ENCODE measurements around the gene MYL6B.
A peak's percentile ranks its signal among the peaks of the same experiment; 100 is the strongest.

MYL6B gene

DNA sequence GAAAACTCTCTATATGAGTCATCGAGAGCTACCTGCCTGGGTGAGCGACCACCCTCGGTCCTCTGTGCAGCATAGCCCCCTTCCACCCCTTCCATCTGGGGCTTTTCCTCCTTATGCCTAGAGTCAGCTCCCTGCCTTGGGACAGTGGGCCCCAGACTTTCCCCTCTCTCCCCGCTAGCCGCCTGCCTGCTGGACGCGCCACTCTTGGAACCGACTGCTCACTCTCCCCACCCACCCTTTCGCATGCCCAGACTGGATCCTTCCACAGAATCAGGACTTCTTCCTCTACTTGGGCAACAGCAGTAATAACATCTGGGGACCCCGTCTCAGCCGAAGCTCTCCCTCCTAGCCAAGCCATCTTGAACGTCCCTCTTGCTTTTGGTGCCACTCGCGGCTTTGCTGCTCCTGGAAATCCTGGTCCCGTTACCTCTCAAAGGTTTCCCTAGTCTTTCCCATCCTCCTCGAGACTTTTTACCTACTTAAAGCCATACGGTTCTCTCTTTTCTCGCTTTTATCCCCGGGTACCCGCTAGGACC is 23.6 kb upstream of the MYL6B start:
- WGBS = under 1% methylated on average over 20 of the region's 20 CpGs
- no peak overlapping the region for H2BK5ac ChIP-seq (ENCODE audit: low read depth, low read length, poor library complexity, severe bottlenecking)
- no peak overlapping the region for H4K8ac ChIP-seq (ENCODE audit: low read length)
- no peaks in the 10 kb centered on the region for H3K27me3 ChIP-seq (ENCODE audit: control insufficient read depth in 1 of 2, insufficient read depth in 1 of 2, low read length in 2 of 2)
- H3K4ac ChIP-seq (ENCODE audit: low read depth in 1 of 2, low read length in 2 of 2) = peak overlapping the region; percentile 80 to 86
- H3K79me1 ChIP-seq (replicated peaks; ENCODE audit: low read length, poor library complexity, severe bottlenecking) = peaks cover 35% of the 10 kb centered on the region
- H3K14ac ChIP-seq (ENCODE audit: low read length in 2 of 2) = peak overlapping the region in 1 of 2 experiments; percentile 88
- peak overlapping the region; percentile 83 to 96 for H3K4me3 ChIP-seq (ENCODE audit: insufficient read depth in 1 of 2, low read depth in 1 of 2, low read length in 2 of 2)
- no peak overlapping the region for H4K91ac ChIP-seq (ENCODE audit: low read length)
- peak overlapping the region; percentile 82 to 90 for H3K18ac ChIP-seq (ENCODE audit: low read depth in 1 of 2, low read length in 2 of 2)
- H3K27ac ChIP-seq (ENCODE audit: low read length, poor library complexity, severe bottlenecking) = peak overlapping the region; percentile 48
- H3K4me2 ChIP-seq (ENCODE audit: low read length, poor library complexity, severe bottlenecking) = peak overlapping the region; percentile 87
- H2AK5ac ChIP-seq (ENCODE audit: low read length, severe bottlenecking) = no peak overlapping the region
- H2BK15ac ChIP-seq (ENCODE audit: low read depth, poor library complexity, severe bottlenecking) = peak overlapping the region; percentile 96
- peak overlapping the region; percentile 93 for H3K9ac ChIP-seq (ENCODE audit: low read length)
- no peaks in the 10 kb centered on the region for H3K9me3 ChIP-seq (ENCODE audit: control insufficient read depth, low read length)
- peaks cover 9% of the 10 kb centered on the region for H3K4me1 ChIP-seq (ENCODE audit: control insufficient read depth, insufficient read depth, low read depth, low read length)
- peak overlapping the region; percentile 46 for H2AFZ ChIP-seq (ENCODE audit: low read depth, low read length)
- H3K36me3 ChIP-seq (ENCODE audit: control insufficient read depth in 1 of 2, insufficient read depth in 2 of 2, low read depth in 1 of 2, low read length in 2 of 2) = peaks cover 35 to 40% of the 10 kb centered on the region in 2 experiments
- DNase-seq = peak; percentile 55
- peak overlapping the region in 1 of 2 experiments; percentile 60 for H2BK12ac ChIP-seq (ENCODE audit: low read length in 2 of 2)
- peak overlapping the region in 1 of 2 experiments; percentile 59 for H3K23ac ChIP-seq (ENCODE audit: low read length in 2 of 2)
- H2BK120ac ChIP-seq (ENCODE audit: low read depth, low read length) = no peak overlapping the region

DNA sequence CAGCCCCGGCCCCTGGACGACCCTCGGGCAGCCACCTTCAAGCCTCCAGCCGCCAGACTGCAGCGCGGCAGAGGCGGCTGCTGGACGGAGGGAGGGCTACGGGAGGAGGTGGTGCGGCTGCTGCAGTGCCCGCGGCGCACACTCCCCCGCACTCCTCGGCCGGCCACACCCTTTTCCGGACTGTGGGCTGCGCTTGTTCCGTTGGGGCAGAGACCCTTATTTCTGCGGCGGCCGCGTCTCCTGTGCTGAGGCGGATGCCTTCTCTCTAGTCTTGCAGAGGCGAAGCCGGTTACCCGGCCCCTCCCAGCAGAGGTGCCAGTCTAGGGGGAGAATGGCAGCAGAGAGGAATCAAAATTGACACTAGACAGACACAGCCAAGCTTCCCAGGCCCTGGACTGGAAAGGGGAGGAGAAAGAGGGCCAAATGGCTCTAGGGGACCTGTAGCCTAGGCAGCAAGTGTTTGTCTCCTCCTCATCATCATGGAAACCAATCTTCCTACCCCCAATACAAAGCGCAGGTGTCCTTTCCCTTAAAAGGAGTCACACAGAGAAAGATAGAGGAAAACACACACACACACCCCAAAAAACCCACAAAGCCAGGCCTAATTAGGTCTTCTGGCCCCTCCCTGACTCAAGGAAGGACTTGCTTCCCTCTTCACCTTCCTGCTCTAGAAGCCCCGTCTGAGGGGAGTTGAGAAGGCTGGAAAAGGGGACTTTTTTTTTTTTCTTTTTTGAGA is 23.0 kb upstream of the MYL6B start:
- Histone ChIP-seq H2AFZ (ENCODE audit: low read depth, low read length) (no peak overlapping the region), H4K91ac (ENCODE audit: low read length) (peak overlapping the region; percentile 62), H3K79me1 (replicated peaks; ENCODE audit: low read length, poor library complexity, severe bottlenecking) (peaks cover 40% of the 10 kb centered on the region), H4K8ac (ENCODE audit: low read length) (peak overlapping the region; percentile 29), H3K4me2 (ENCODE audit: low read length, poor library complexity, severe bottlenecking) (peak overlapping the region; percentile 87), H2BK15ac (ENCODE audit: low read depth, poor library complexity, severe bottlenecking) (peak overlapping the region; percentile 68), H2BK12ac (ENCODE audit: low read length in 2 of 2) (no peak overlapping the region), H2AK5ac (ENCODE audit: low read length, severe bottlenecking) (no peak overlapping the region), H3K27me3 (ENCODE audit: control insufficient read depth in 1 of 2, insufficient read depth in 1 of 2, low read length in 2 of 2) (no peaks in the 10 kb centered on the region), H3K4ac (ENCODE audit: low read depth in 1 of 2, low read length in 2 of 2) (peak overlapping the region; percentile 1 to 15), H3K36me3 (ENCODE audit: control insufficient read depth in 1 of 2, insufficient read depth in 2 of 2, low read depth in 1 of 2, low read length in 2 of 2) (peaks cover 41% of the 10 kb centered on the region in 2 experiments), H3K18ac (ENCODE audit: low read depth in 1 of 2, low read length in 2 of 2) (peak overlapping the region; percentile 13 to 82), H2BK5ac (ENCODE audit: low read depth, low read length, poor library complexity, severe bottlenecking) (no peak overlapping the region), H3K9ac (ENCODE audit: low read length) (peak overlapping the region; percentile 93), H3K9me3 (ENCODE audit: control insufficient read depth, low read length) (no peaks in the 10 kb centered on the region), H3K4me3 (ENCODE audit: insufficient read depth in 1 of 2, low read depth in 1 of 2, low read length in 2 of 2) (peak overlapping the region; percentile 83 to 96), H3K27ac (ENCODE audit: low read length, poor library complexity, severe bottlenecking) (no peak overlapping the region), H3K23ac (ENCODE audit: low read length in 2 of 2) (no peak overlapping the region), H3K4me1 (ENCODE audit: control insufficient read depth, insufficient read depth, low read depth, low read length) (peaks cover 9% of the 10 kb centered on the region), H2BK120ac (ENCODE audit: low read depth, low read length) (no peak overlapping the region), H3K14ac (ENCODE audit: low read length in 2 of 2) (peak overlapping the region in 1 of 2 experiments; percentile 79)
- WGBS = 6% methylated on average over 29 of the region's 29 CpGs
- DNase-seq = peak; percentile 50

- H3K4ac ChIP-seq (ENCODE audit: low read depth in 1 of 2, low read length in 2 of 2) = no peak overlapping the region
- H4K91ac ChIP-seq (ENCODE audit: low read length) = no peak overlapping the region
- DNase-seq = no peak
- H4K8ac ChIP-seq (ENCODE audit: low read length) = no peak overlapping the region
- no peaks in the 10 kb centered on the region for H3K9me3 ChIP-seq (ENCODE audit: control insufficient read depth, low read length)
- H2AFZ ChIP-seq (ENCODE audit: low read depth, low read length) = no peak overlapping the region
- H2BK12ac ChIP-seq (ENCODE audit: low read length in 2 of 2) = no peak overlapping the region
- H3K79me1 ChIP-seq (replicated peaks; ENCODE audit: low read length, poor library complexity, severe bottlenecking) = peaks cover 40% of the 10 kb centered on the region
- H3K4me3 ChIP-seq (ENCODE audit: insufficient read depth in 1 of 2, low read depth in 1 of 2, low read length in 2 of 2) = peak overlapping the region in 1 of 2 experiments; percentile 96
- no peak overlapping the region for H3K18ac ChIP-seq (ENCODE audit: low read depth in 1 of 2, low read length in 2 of 2)
- no peak overlapping the region for H3K27ac ChIP-seq (ENCODE audit: low read length, poor library complexity, severe bottlenecking)
- H3K4me1 ChIP-seq (ENCODE audit: control insufficient read depth, insufficient read depth, low read depth, low read length) = peaks cover 9% of the 10 kb centered on the region
- peak overlapping the region in 1 of 2 experiments; percentile 2 for H3K23ac ChIP-seq (ENCODE audit: low read length in 2 of 2)
- H3K14ac ChIP-seq (ENCODE audit: low read length in 2 of 2) = no peak overlapping the region
- peaks cover 41 to 47% of the 10 kb centered on the region in 2 experiments for H3K36me3 ChIP-seq (ENCODE audit: control insufficient read depth in 1 of 2, insufficient read depth in 2 of 2, low read depth in 1 of 2, low read length in 2 of 2)
- WGBS = 86% methylated on average over 22 of the region's 22 CpGs
- H3K9ac ChIP-seq (ENCODE audit: low read length) = peak overlapping the region; percentile 93
- H2BK120ac ChIP-seq (ENCODE audit: low read depth, low read length) = no peak overlapping the region
- H2BK15ac ChIP-seq (ENCODE audit: low read depth, poor library complexity, severe bottlenecking) = no peak overlapping the region
- H3K27me3 ChIP-seq (ENCODE audit: control insufficient read depth in 1 of 2, insufficient read depth in 1 of 2, low read length in 2 of 2) = no peaks in the 10 kb centered on the region
- no peak overlapping the region for H2BK5ac ChIP-seq (ENCODE audit: low read depth, low read length, poor library complexity, severe bottlenecking)
- peak overlapping the region; percentile 87 for H3K4me2 ChIP-seq (ENCODE audit: low read length, poor library complexity, severe bottlenecking)
- peak overlapping the region; percentile 17 for H2AK5ac ChIP-seq (ENCODE audit: low read length, severe bottlenecking)
Measured at GRCh38 chr12:56129942-56130495, 22.4 kb upstream of the MYL6B start.

- no peak overlapping the region for H2BK15ac ChIP-seq (ENCODE audit: low read depth, poor library complexity, severe bottlenecking)
- H2BK5ac ChIP-seq (ENCODE audit: low read depth, low read length, poor library complexity, severe bottlenecking) = no peak overlapping the region
- DNase-seq = no peak
- H3K4me2 ChIP-seq (ENCODE audit: low read length, poor library complexity, severe bottlenecking) = no peak overlapping the region
- no peak overlapping the region for H3K4me3 ChIP-seq (ENCODE audit: insufficient read depth in 1 of 2, low read depth in 1 of 2, low read length in 2 of 2)
- H3K27ac ChIP-seq (ENCODE audit: low read length, poor library complexity, severe bottlenecking) = no peak overlapping the region
- H3K14ac ChIP-seq (ENCODE audit: low read length in 2 of 2) = no peak overlapping the region
- no peak overlapping the region for H3K4ac ChIP-seq (ENCODE audit: low read depth in 1 of 2, low read length in 2 of 2)
- H2AK5ac ChIP-seq (ENCODE audit: low read length, severe bottlenecking) = no peak overlapping the region
- H3K9me3 ChIP-seq (ENCODE audit: control insufficient read depth, low read length) = no peaks in the 10 kb centered on the region
- H4K8ac ChIP-seq (ENCODE audit: low read length) = no peak overlapping the region
- H2BK12ac ChIP-seq (ENCODE audit: low read length in 2 of 2) = no peak overlapping the region
- peaks cover 40% of the 10 kb centered on the region for H3K79me1 ChIP-seq (replicated peaks; ENCODE audit: low read length, poor library complexity, severe bottlenecking)
- no peak overlapping the region for H3K9ac ChIP-seq (ENCODE audit: low read length)
- no peak overlapping the region for H2AFZ ChIP-seq (ENCODE audit: low read depth, low read length)
- no peak overlapping the region for H3K23ac ChIP-seq (ENCODE audit: low read length in 2 of 2)
- H3K4me1 ChIP-seq (ENCODE audit: control insufficient read depth, insufficient read depth, low read depth, low read length) = peaks cover 9% of the 10 kb centered on the region
- no peak overlapping the region for H3K18ac ChIP-seq (ENCODE audit: low read depth in 1 of 2, low read length in 2 of 2)
- H3K36me3 ChIP-seq (ENCODE audit: control insufficient read depth in 1 of 2, insufficient read depth in 2 of 2, low read depth in 1 of 2, low read length in 2 of 2) = peaks cover 43 to 52% of the 10 kb centered on the region in 2 experiments
- no peak overlapping the region for H2BK120ac ChIP-seq (ENCODE audit: low read depth, low read length)
- no peak overlapping the region for H4K91ac ChIP-seq (ENCODE audit: low read length)
- no peaks in the 10 kb centered on the region for H3K27me3 ChIP-seq (ENCODE audit: control insufficient read depth in 1 of 2, insufficient read depth in 1 of 2, low read length in 2 of 2)
- WGBS = 100% methylated on average over 2 of the region's 4 CpGs
Measured at GRCh38 chr12:56130876-56131275, 21.5 kb upstream of the MYL6B start.

Measured in mesenchymal stem cell (in vitro differentiated cells and primary cell).